Calu3 (cell line): Measurements from ENCODE around the gene FES. TPM values are rescaled to one million over a fixed set of nuclear protein-coding genes. Genes with fewer than 3 reads are reported as not detected.
"Not testable (repeated sequence)": the region's sequence is repeated elsewhere in the genome, so short reads cannot be mapped to it uniquely, and the experiment has no call there.

ENCODE experiments used
- BruUV-seq: library from RNA; stranded (reverse); fragments of 400-500 nt; replicated peaks from 2 replicates; lab custom pipeline; 2021; lab: Mats Ljungman, UMichigan
- CTCF ChIA-PET: fragments of 300-600 bp; sonication (Branson Sonifier 250); formaldehyde crosslinking; loops from one replicate; lab custom pipeline; 2022; ENCODE audit warnings: antibody characterized with exemption; lab: Charles Lee
- DNase-seq: peaks from one replicate; pipeline ENCODE4 v3.0.0; 2022
- H3K27ac Mint-ChIP-seq: one replicate; pipeline ENCODE4 v1.8.0; 2022; ENCODE audit warnings: mixed read lengths; ENCODE audit not compliant: unreplicated experiment
- H3K27me3 Mint-ChIP-seq: one replicate; pipeline ENCODE4 v1.8.0; 2022; ENCODE audit warnings: mixed read lengths; ENCODE audit not compliant: unreplicated experiment
- H3K36me3 Mint-ChIP-seq: one replicate; pipeline ENCODE4 v1.8.0; 2022; ENCODE audit warnings: mild to moderate bottlenecking, moderate library complexity, mixed read lengths; ENCODE audit not compliant: insufficient read depth, unreplicated experiment
- H3K4me1 Mint-ChIP-seq: one replicate; pipeline ENCODE4 v1.8.0; 2022; ENCODE audit warnings: mild to moderate bottlenecking, low read depth, mixed read lengths; ENCODE audit not compliant: unreplicated experiment
- H3K4me3 Mint-ChIP-seq: one replicate; pipeline ENCODE4 v1.8.0; 2022; ENCODE audit warnings: mild to moderate bottlenecking, low read depth, moderate library complexity, mixed read lengths; ENCODE audit not compliant: unreplicated experiment
- H3K9me3 Mint-ChIP-seq: one replicate; pipeline ENCODE4 v1.8.0; 2022; ENCODE audit warnings: low read depth, mixed read lengths; ENCODE audit not compliant: unreplicated experiment
- CTCF ChIP-seq: fragments of 200-600 bp; IDR thresholded peaks from one replicate; pipeline ENCODE4 v1.8.0; 2022; ENCODE audit warnings: antibody characterized with exemption; ENCODE audit not compliant: unreplicated experiment
- intact Hi-C: fragments of 100-400 bp; cut with micrococcal nuclease; formaldehyde crosslinking; loops from one replicate; pipeline ENCODE4 v1.10.0; 2022; ENCODE audit not compliant: unreplicated experiment
- total RNA-seq: library from RNA; stranded (reverse); gene quantifications from 2 replicates; pipeline ENCODE4 v1.2.3, GENCODE V29; 2022

Gene FES
- total RNA-seq, 1 experiment from 2014 or later, result 1.7 TPM

GRCh38 chr15:90840157-90840855, 44.0 kb upstream of the FES start:
- TF ChIP-seq CTCF, result no peak
- no peak for DNase-seq
- no peaks in the 10 kb centered on the region for H3K4me1 Mint-ChIP-seq
- no peaks in the 10 kb centered on the region for H3K9me3 Mint-ChIP-seq
- intact Hi-C loops, result no loop called here
- no peak overlapping the region for H3K4me3 Mint-ChIP-seq
- CTCF ChIA-PET, result interaction anchor here (0.5 kb wide), 1 partner anchor 18 kb away, joined by 3 read pairs; no protein-coding TSS in a partner anchor
- H3K27ac Mint-ChIP-seq, result no peak overlapping the region
- H3K36me3 Mint-ChIP-seq, result no peaks in the 10 kb centered on the region
- no TSS peak for BruUV-seq
- peaks cover 27% of the 10 kb centered on the region for H3K27me3 Mint-ChIP-seq

- intact Hi-C loops, result no loop called here
- Mint-ChIP-seq H3K4me1 (no peaks in the 10 kb centered on the region), H3K27ac (no peak overlapping the region), H3K36me3 (no peaks in the 10 kb centered on the region), H3K27me3 (peaks cover 27% of the 10 kb centered on the region), H3K4me3 (no peak overlapping the region), H3K9me3 (no peaks in the 10 kb centered on the region)
- BruUV-seq, result no TSS peak
- CTCF ChIA-PET, result no interaction called here
- TF ChIP-seq CTCF, result no peak
- no peak for DNase-seq
Observed at GRCh38 chr15:90840954-90841353, 43.4 kb upstream of the FES start.

GRCh38 chr15:90844696-90845095, 39.6 kb upstream of the FES start:
- Mint-ChIP-seq H3K27me3 (peaks cover 12% of the 10 kb centered on the region), H3K9me3 (no peaks in the 10 kb centered on the region), H3K4me1 (no peaks in the 10 kb centered on the region), H3K4me3 (no peak overlapping the region), H3K36me3 (no peaks in the 10 kb centered on the region), H3K27ac (no peak overlapping the region)
- BruUV-seq, result no TSS peak
- intact Hi-C loops, result no loop called here
- no peak for DNase-seq
- no peak for TF ChIP-seq CTCF
- CTCF ChIA-PET, result interaction anchor here (1.0 kb wide), 1 partner anchor 23 kb away, joined by 5 read pairs; no protein-coding TSS in a partner anchor

DNA sequence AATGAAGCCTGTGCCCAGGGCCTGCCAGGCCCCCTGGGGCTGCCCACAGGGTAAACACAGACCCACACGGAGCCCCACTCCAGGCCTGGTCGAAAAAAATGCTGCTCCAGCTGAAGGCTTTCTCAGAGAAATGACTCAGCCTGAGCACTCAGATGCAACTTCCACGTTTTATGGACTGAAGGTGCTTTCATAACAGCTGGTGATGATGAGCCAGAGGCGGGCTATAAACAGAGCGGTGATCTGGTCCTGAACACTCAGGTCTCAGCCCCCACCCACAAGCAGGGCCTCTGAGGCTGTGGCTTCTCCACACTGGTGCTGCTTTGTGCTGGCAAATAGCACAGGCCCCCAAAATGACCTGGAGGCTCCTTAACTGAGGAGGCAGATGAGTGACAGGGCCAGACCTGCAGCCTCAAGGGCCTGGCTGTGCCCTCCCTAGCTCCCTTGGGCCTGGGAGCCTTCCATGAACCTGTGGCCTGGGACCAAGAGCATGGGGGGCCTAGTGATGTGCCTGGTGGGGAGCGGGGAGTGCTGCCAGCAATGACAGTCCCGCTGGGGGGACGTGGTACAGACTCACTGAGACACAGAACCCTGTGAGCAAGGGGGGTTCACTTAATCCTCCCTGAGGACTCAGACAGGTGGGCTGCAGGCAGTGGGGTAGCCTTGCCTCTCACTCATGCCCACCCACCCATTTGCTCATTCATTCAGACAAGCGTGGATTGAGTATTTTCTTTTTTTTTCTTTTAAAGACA, 38.9 kb upstream of the FES start:
- Mint-ChIP-seq H3K27ac (no peak overlapping the region), H3K4me3 (no peak overlapping the region), H3K36me3 (no peaks in the 10 kb centered on the region), H3K4me1 (no peaks in the 10 kb centered on the region), H3K27me3 (peaks cover 12% of the 10 kb centered on the region), H3K9me3 (no peaks in the 10 kb centered on the region)
- no peak for TF ChIP-seq CTCF
- CTCF ChIA-PET, result no interaction called here
- BruUV-seq, result no TSS peak
- intact Hi-C loops, result no loop called here
- no peak for DNase-seq

DNA sequence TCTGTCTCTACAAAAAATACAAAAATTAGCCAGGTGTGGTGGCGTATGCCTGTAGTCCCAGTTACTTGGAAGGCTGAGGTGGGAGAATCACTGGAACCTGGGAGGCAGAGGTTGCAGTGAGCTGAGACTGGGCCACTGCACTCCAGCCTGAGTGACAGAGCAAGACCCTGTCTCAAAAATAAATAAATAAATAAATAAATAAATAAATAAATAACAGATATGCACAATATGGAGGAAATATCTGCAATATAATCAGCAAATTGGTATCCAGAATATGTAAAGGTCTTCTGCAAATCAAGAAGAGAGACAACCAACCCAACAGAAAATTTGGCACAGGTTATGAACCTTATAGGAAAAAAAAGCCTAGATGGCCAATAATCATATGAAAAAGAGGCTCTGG, 34.9 kb upstream of the FES start:
- H3K27me3 Mint-ChIP-seq, H3K27ac Mint-ChIP-seq, H3K4me1 Mint-ChIP-seq, DNase-seq, H3K4me3 Mint-ChIP-seq, intact Hi-C loops, H3K9me3 Mint-ChIP-seq, H3K36me3 Mint-ChIP-seq, BruUV-seq: not testable (repeated sequence)
- CTCF ChIA-PET, result interaction anchor here (1.0 kb wide), 1 partner anchor 10 kb away, joined by 6 read pairs; no protein-coding TSS in a partner anchor
